Measurements from ENCODE around the gene HAND1.

DNA sequence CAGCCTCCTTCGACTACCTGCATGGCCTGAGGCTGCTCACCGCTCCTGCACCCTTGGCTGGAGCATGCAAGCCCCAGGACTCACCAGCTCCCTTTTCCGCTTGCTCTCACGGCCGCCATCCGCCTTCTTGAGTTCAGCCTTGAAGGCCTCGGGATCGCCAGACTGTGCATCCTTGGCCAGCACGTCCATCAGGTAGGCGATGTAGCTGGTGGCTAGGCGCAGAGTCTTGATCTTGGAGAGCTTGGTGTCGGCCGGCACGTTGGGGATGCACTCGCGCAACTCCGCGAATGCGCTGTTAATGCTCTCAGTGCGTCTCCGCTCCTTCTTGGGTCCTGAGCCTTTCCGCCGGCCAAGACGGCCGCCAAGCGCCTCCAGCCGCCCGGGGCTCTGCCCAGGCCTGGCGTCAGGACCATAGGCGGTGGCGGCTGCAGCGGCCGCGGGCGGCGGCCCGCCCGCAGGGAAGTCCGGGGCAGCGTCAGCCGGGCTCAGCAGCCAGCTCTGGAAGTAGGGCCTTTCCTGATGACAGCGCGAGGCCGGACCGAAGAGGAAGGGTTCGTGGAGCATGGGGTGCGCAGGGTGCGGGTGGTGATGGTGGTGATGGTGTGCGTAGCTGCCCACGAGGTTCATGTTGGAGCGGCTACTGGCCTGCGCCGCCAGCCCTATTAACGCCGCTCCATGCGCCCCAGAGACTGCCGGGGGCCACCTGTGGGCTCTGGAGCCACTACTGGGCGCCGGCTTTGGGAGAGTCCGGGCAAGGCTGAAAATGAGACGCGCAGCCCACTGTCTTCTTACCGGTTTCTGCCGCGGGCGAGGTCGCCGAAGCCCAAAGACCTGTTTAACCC, 424 bp downstream of the HAND1 start:
- no peak for TF ChIP-seq CTCF (IDR thresholded peaks at IDR 0.05; ENCODE audit: insufficient read depth, low read length, poor library complexity, severe bottlenecking)
- TF ChIP-seq EZH2phosphoT487 (conservative IDR thresholded peaks at IDR 0.05; ENCODE audit: low read length): no peak
